HG03571 (cell line): ENCODE results near the gene ZNF827.

Experiments used
- ATAC-seq: cut with Tn5 transposase; IDR thresholded peaks from one replicate; pipeline ENCODE4 v1.9.1; 2021; ENCODE audit not compliant: unreplicated experiment

ZNF827 gene

GRCh38 chr4:145895056-145895455, 43.6 kb downstream of the ZNF827 start:
- no peak for ATAC-seq

DNA sequence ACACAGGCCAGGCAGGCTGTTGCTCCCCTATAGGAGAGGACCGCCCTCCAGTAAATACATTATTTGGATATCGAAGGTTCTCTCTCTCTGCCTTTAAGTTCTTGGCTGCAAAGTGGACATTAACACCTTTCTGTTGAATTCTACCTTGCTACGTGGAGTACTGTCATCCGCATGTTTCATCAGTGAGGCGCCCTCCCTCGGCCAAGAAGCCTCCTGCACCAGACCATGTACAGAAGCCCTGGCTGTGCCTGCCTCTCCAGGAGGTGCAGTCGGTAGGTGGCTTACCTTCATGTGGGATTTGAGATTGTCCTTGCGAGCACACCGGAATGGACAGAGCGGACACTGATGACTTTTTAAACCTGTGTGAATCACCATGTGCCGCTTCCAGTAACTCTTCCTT, 46.7 kb downstream of the ZNF827 start:
- ATAC-seq, result no peak

GRCh38 chr4:145890689-145891088, 47.9 kb downstream of the ZNF827 start:
- no peak for ATAC-seq

DNA sequence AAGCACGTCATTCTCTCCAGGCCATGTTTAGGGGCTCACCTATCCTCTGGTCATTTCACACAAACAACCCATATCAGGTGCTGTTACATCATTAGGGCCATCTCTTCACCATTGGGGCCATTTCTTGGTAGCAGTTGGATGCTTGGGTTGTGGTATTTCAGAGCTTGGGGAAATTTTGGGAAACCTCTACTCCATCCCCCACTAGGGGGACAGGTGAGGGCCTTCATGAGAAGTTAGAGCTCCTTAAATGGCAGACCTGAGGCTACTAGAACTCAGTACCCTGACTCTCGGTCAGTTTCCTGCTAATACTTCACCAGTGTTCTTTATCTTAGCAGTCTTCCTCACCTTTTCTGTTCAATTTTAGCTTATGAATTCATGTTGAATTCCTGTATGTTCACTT, 50.2 kb downstream of the ZNF827 start:
- ATAC-seq, result no peak

- no peak for ATAC-seq
Measured at GRCh38 chr4:145887241-145887991, 51.2 kb downstream of the ZNF827 start.

GRCh38 chr4:145886871-145887240, 51.8 kb downstream of the ZNF827 start:
- no peak for ATAC-seq

DNA sequence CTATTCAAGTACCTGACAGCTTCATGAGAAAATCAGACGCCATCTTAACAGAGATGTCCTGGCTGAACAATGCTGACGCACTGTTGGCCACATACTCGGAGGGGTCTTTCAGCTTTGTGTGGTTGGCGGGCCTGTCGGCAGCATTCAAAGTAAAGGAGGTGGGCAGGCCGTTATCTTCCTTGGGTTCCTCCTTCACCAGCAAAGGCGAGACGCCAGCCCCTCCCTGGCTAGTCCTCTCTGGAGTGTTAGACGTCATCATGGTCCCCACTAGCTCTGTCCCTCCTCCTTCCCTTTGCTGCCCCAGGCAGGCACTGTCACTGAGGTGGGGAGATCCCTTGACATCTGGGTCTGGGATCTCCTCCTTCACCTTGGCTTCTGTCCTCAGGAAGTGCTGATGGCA, 53.0 kb downstream of the ZNF827 start:
- no peak for ATAC-seq

DNA sequence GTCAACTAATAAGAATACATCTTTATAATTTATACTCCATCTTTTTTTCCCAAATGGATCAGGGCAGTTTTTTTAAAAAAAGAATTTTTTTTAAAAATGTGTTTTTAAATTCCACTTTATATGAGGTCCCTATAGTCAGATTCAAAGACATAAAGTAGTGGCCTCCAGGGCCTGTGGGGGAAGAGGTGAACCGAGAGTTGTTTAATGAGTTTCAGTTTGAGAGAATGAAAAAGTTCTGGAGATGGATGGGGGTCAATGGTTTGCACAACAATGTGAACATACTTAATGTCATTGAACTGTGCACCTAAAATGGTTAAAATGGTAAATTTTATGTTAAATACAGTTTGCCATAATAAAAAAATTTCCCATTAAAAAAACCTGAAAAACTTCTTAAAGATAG, 53.8 kb downstream of the ZNF827 start:
- ATAC-seq, result no peak

- ATAC-seq, result no peak
Measured at GRCh38 chr4:145883101-145883694, 55.4 kb downstream of the ZNF827 start.

DNA sequence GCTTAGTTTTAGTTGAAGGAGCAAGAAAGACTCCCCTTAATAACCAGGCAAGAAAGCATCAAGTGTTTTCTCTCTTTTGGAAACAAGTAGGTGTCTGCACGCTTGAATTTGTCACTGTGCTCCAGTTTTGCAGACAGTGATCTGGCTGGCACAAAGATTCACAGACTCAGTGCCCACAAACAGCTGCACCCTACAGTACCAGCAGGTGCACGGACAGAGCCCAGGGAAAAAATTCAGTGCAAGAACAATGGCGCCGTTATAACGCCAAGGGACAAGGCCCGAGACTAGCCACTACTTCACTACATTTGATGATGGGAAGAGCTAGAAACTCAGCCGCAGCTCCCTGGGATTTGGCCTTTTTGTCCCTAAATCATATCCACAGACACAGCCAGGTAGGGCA, 56.0 kb downstream of the ZNF827 start:
- ATAC-seq, result no peak

GRCh38 chr4:145881989-145882388, 56.6 kb downstream of the ZNF827 start:
- ATAC-seq, result peak; percentile 54

- ATAC-seq, result peak; percentile 49
Measured at GRCh38 chr4:145881576-145881975, 57.0 kb downstream of the ZNF827 start.

GRCh38 chr4:145880355-145880960, 58.2 kb downstream of the ZNF827 start:
- no peak for ATAC-seq

- no peak for ATAC-seq
Measured at GRCh38 chr4:145879598-145879997, 59.0 kb downstream of the ZNF827 start.

- ATAC-seq, result no peak
Measured at GRCh38 chr4:145878501-145879435, 59.9 kb downstream of the ZNF827 start.

DNA sequence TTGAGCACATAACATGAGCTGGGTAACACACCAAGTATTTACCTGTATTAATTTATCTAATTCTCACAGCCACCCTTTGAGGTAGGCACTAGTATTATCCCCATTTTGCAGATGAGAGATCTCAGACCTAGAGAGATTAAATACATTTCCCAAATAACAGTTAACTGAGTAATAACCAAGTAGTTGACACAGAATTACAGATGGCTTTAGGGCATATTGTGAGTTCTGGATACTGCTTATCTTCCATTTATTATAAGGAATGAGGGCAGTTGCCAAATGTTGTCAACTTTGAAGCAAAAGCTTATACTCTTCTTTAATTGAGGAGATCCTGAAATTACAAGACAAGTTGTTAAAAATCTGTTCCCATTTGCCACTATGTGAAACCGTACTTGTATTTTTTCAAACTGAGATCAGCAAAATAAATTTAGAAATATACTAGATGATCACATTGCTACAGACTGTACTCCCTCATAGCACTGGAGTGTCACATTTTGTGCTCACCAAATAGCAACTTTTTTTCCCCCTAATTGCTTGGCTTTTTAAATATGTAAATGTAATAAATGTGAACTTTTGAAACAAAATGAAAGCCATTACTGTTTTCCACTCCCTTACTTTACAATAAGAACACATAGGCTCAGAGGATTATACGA, 62.0 kb downstream of the ZNF827 start:
- ATAC-seq, result no peak

DNA sequence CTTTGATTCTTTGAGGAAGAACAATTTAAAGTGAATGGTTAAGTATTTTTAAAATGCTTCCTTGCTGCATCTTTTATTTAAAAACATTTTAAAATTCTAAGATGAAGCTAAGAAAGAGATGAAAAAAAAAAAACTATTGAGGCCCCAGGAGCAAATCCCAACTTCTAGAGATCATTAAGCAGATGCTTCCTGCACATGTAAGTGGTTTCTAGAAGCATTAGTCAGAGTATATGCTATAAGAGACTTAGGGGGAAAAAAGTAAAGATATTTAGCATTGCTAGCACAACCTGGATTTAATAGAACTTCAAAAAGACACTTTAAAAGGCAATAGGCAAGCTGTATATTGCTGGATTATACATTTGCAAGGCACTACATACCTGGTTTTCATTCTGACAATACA, 64.7 kb downstream of the ZNF827 start:
- ATAC-seq, result no peak

DNA sequence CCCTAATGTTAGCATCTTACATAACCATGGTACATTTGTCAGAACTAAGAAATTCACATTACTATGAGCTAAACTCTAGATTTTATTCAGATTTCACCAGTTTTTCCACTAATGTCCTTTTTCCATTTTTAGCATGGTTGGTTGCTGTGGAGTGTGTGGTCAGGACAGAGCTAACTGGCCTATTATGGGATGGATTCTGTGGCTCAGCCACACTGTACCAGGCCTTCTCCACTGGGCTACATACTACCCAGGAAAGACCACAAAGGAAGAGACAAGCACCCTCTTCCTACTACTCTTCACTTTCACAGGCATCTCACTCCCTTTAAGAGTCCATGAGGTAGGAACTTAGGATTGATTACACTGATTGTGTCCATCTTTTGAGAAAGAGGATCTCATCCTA, 67.4 kb downstream of the ZNF827 start:
- no peak for ATAC-seq

- ATAC-seq, result peak; percentile 45
Measured at GRCh38 chr4:145870155-145871020, 68.2 kb downstream of the ZNF827 start.
